ENCODE data around the gene GALR2.

- no peak for TF ChIP-seq POLR2A (IDR thresholded peaks at IDR 0.05; ENCODE audit: low read depth, low read length)
- TF ChIP-seq POLR2AphosphoS5 (IDR thresholded peaks at IDR 0.05; ENCODE audit: low read depth, low read length) = no peak
- no peak for TF ChIP-seq SPI1 (IDR thresholded peaks at IDR 0.05; ENCODE audit: low read depth, low read length)
- no peak for TF ChIP-seq TAF1 (IDR thresholded peaks at IDR 0.05; ENCODE audit: low read depth, low read length)
- TF ChIP-seq PAX5 (IDR thresholded peaks at IDR 0.05; ENCODE audit: insufficient read depth, low read length, severe bottlenecking) = no peak
Observed at GRCh38 chr17:76104140-76104895, 29.7 kb downstream of the GALR2 start.

All from GM12891 (cell line).